Stomach (tissue), 4 donors: ENCODE results near the gene KATNB1.

Source experiments
- POLR2A ChIP-seq, 4 donors: fragments of 450-650 bp; IDR thresholded peaks; one replicate each; pipeline ENCODE4 v1.6.1; 2016; ENCODE audit warnings: antibody characterized with exemption in 4 of 4, control low read depth in 2 of 4, mild to moderate bottlenecking in 1 of 4, moderate library complexity in 1 of 4
- POLR2AphosphoS5 ChIP-seq, 3 donors: sonication (generic); formaldehyde crosslinking; IDR thresholded peaks; one replicate each; pipeline ENCODE4 v1.6.1; 2016; ENCODE audit warnings: antibody characterized with exemption in 3 of 3
- TF ChIP-seq, protein P1 (sequence below), 7 experiments: fragments of 450-650 bp in 4 of 7; fragments of 200-600 bp in 3 of 7; sonication (generic) in 3 of 7; IDR thresholded peaks; one replicate each; pipeline ENCODE4 v1.5.1; 2016 to 2019; ENCODE audit warnings: antibody characterized with exemption in 7 of 7, control low read depth in 2 of 7, mild to moderate bottlenecking in 1 of 7

DNA sequence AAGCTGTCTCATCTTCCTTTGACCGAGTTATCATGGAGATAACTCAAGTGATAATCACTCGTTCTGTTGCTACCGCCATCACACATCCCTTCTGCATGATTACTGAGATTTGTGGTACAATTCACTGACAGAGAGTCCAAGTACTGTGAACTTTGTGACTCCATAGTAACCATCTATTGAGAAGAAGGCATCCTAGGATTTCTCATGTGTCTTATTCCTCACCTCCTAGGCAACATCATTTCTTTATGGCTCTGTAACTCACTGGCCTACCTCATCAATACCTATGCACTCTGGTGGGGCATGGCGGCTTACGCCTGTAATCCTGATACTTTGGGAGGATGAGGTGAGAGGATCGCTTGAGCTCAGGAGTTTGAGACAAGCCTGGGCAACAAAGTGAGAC, 21.5 kb upstream of the KATNB1 start:
- TF ChIP-seq, protein P1, sequence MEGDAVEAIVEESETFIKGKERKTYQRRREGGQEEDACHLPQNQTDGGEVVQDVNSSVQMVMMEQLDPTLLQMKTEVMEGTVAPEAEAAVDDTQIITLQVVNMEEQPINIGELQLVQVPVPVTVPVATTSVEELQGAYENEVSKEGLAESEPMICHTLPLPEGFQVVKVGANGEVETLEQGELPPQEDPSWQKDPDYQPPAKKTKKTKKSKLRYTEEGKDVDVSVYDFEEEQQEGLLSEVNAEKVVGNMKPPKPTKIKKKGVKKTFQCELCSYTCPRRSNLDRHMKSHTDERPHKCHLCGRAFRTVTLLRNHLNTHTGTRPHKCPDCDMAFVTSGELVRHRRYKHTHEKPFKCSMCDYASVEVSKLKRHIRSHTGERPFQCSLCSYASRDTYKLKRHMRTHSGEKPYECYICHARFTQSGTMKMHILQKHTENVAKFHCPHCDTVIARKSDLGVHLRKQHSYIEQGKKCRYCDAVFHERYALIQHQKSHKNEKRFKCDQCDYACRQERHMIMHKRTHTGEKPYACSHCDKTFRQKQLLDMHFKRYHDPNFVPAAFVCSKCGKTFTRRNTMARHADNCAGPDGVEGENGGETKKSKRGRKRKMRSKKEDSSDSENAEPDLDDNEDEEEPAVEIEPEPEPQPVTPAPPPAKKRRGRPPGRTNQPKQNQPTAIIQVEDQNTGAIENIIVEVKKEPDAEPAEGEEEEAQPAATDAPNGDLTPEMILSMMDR (IDR thresholded peaks at IDR 0.05), result no peak
- TF ChIP-seq POLR2AphosphoS5 (IDR thresholded peaks at IDR 0.05) (no peak), POLR2A (IDR thresholded peaks at IDR 0.05) (no peak)
